Hypothalamus (tissue), 51 donors: ENCODE results near the gene PIM2.
"Not testable (repeated sequence)": the region's sequence is repeated elsewhere in the genome, so short reads cannot be mapped to it uniquely, and the experiment has no call there.

Experiments
- DNase-seq, 51 donors: peaks; one replicate each; lab custom pipeline; 2025; lab: John Stamatoyannopoulos, UW

Gene PIM2

DNA sequence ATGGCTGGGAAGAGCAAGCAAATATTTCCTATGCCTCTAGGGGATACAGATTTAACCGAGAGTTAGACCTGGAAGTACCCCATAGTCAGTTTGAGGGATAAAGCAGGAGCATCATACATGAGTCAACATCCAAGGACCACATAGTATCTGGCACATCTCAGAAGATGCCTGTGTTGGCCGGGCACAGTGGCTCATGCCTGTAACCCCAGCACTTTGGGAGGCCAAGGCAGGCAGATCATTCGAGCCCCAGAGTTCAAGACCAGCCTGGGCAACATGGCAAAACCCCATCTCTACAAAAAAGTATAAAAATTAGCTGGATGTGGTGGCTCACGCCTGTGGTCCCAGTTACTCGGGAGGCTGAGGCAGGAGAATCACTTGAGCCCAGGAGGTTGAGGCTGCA is 32.2 kb downstream of the PIM2 start:
- DNase-seq = not testable (repeated sequence)

DNA sequence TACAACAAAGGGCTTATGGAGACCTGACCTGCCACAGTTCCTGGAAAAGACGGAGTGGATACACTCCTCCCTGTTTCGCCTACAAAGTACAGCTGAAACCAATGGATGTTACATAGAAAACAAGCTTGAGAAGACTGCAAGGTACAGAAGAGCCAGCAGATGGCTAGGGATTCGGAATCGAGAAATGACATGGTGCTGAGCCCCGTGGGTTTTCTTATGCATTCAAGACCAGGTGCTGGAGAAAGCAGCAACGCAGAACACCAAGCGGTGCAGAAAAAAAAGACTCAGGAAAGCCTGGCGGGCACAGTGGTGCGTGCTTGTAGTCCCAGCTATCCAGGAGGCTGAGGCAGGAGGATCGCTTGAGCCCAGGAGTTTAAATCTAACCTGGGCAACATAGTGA is 35.1 kb downstream of the PIM2 start:
- DNase-seq = no peak

- DNase-seq = not testable (repeated sequence)
These were observed 41.9 kb downstream of the PIM2 start for GRCh38 chrX:48876944-48877343.

DNA sequence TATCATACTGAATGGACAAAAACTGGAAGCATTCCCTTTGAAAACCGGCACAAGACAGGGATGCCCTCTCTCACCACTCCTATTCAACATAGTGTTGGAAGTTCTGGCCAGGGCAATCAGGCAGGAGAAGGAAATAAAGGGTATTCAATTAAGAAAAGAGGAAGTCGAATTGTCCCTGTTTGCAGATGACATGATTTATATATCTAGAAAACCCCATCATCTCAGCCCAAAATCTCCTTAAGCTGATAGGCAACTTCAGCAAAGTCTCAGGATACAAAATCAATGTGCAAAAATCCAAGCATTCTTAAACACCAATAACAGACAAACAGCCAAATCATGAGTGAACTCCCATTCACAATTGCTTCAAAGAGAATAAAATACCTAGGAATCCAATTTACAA is 46.8 kb downstream of the PIM2 start:
- DNase-seq = not testable (repeated sequence)

DNA sequence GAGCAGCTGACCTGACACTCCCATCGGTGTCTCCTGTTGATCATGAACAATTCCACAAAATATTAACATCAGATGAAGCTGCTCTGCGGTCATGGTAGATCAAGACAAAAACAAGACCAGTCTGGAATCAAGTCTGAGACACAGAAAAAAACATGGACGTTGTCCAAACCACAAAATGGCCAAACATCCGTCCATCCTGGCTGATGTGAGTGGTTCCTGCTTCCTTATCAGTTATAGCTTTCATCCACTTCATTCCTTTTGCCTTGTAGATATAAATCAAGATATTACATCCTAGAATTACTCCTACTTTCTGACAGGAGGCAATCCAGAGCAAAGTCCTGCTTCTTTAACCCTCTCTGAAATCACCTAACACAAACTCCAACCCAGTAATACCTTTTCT is 54.6 kb downstream of the PIM2 start:
- no peak for DNase-seq
